ENCODE results near the gene CCSAP.

DNA sequence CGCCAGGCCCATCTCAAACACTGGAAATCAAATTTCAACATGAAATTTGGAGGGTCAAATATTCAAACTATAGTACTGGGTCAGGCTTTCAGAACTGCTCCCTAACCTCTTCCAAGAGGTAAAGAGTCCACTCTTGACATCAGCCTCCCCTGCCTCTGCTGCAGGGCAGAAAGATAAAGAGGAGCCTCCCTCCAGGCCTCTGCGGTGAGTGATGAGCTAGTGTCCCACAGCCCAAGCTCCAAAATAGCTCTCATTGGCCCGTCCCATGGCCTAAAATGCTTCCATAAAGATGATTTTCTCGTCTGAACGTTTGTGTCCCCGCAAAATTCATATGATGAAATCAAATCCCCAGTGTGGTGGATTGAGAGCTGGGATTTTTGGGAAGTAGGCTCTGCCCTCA lies 33.7 kb upstream of the CCSAP start:
- TF ChIP-seq POLR2A (IDR thresholded peaks at IDR 0.05; ENCODE audit: low read length) (no peak), GATA1 (IDR thresholded peaks at IDR 0.05; ENCODE audit: low read depth, low read length) (no peak)

All from erythroblast (primary cell).